NT2/D1 (cell line): Measurements from ENCODE around the gene GALC.

Experiments used
- SUZ12 ChIP-seq: IDR thresholded peaks from 2 replicates; pipeline ENCODE4 v1.6.1; 2011; ENCODE audit not compliant: insufficient read length, insufficient read depth; ENCODE audit errors: extremely low read depth
- YY1 ChIP-seq: IDR thresholded peaks from 2 replicates; pipeline ENCODE4 v1.6.1; 2011; ENCODE audit not compliant: insufficient read length, insufficient read depth
- ZNF274 ChIP-seq: IDR thresholded peaks from 2 replicates; pipeline ENCODE4 v1.6.1; 2011; ENCODE audit warnings: mild to moderate bottlenecking, low read depth, low read length

GRCh38 chr14:87901236-87901635, 91.7 kb downstream of the GALC start:
- TF ChIP-seq YY1 (no peak), ZNF274 (no peak), SUZ12 (no peak)
